Measurements from ENCODE around the gene EIF4B. TPM values are rescaled to one million over a fixed set of nuclear protein-coding genes. Genes with fewer than 3 reads are reported as not detected.

The EIF4B gene
- total and polyA plus RNA-seq, 2 of the 13 experiments (the other 11 are each of a cell fraction or from before 2014, with no cell fraction given) = 416 to 548 TPM

DNA sequence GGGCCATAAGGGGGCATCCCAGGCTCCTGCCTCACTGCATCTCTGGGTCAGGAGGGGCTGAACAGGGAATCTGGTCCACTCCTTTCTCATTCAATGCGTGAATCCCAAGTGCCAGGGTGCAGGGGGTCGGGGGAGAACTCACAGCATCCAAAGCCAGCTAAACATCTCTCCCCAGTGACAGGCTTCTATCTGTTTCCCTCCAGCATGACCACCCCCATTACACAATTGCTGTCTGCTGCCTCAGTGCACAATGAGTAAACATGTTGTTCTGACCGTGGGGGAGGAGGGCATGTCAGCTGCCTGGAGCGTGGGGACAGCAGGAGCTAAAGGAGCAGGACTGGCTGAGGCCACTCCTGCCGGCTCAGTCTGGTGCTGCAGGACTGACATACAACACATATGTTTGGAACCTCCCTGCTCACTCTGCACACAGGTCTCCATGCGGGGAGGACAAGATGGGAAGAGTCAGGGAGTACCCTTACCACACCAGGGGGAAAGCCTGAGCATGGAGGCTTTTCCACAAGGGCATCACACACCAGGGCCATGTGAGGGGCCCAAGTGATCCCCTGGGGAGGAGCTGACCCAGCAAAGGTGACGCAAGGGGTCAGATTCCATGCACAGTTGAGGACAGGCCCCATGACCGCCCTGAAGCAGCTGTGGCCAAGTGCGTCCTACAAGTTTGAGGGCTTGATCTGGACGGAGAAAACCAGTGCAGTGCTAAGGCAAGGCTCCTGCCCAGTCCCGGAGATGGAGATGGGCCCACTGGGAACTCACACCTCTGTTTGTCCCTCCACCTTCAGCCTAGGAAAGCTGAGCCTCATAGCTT, 45.0 kb downstream of the EIF4B start (continued):
- 0 out of 2 replicates have a peak, but pooled peaks have one; percentile 17 for TF ChIP-seq EEA1 (CRISPR knock-in tag; IDR thresholded peaks at IDR 0.05; ENCODE audit: borderline replicate concordance)
- TF ChIP-seq ZNF329 (CRISPR knock-in tag; IDR thresholded peaks at IDR 0.05; ENCODE audit: low read depth) = no peak
- TF ChIP-seq, protein P1, sequence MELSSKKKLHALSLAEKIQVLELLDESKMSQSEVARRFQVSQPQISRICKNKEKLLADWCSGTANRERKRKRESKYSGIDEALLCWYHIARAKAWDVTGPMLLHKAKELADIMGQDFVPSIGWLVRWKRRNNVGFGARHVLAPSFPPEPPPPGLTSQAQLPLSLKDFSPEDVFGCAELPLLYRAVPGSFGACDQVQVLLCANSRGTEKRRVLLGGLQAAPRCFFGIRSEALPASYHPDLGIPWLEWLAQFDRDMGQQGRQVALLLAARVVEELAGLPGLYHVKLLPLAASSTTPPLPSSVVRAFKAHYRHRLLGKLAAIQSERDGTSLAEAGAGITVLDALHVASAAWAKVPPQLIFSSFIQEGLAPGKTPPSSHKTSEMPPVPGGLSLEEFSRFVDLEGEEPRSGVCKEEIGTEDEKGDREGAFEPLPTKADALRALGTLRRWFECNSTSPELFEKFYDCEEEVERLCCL (CRISPR knock-in tag; IDR thresholded peaks at IDR 0.05; ENCODE audit: borderline replicate concordance) = 0 out of 2 replicates have a peak, but pooled peaks have one; percentile 42
- TF ChIP-seq RXRB (CRISPR knock-in tag; IDR thresholded peaks at IDR 0.05; ENCODE audit: borderline replicate concordance) = peak; percentile 65
- TF ChIP-seq DNMT1 (CRISPR knock-in tag; IDR thresholded peaks at IDR 0.05) = no peak
- peak; percentile 18 for TF ChIP-seq YY1 (IDR thresholded peaks at IDR 0.05; ENCODE audit: insufficient read depth, insufficient replicate concordance, low read depth, low read length)
- 0 out of 2 replicates have a peak, but pooled peaks have one; percentile 64 for TF ChIP-seq ZNF225 (CRISPR knock-in tag; IDR thresholded peaks at IDR 0.05)
- TF ChIP-seq, protein P2, sequence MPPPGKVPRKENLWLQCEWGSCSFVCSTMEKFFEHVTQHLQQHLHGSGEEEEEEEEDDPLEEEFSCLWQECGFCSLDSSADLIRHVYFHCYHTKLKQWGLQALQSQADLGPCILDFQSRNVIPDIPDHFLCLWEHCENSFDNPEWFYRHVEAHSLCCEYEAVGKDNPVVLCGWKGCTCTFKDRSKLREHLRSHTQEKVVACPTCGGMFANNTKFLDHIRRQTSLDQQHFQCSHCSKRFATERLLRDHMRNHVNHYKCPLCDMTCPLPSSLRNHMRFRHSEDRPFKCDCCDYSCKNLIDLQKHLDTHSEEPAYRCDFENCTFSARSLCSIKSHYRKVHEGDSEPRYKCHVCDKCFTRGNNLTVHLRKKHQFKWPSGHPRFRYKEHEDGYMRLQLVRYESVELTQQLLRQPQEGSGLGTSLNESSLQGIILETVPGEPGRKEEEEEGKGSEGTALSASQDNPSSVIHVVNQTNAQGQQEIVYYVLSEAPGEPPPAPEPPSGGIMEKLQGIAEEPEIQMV (CRISPR knock-in tag; IDR thresholded peaks at IDR 0.05; ENCODE audit: low read depth) = no peak
- peak; percentile 75; the same call in 1 of the 2 replicates for TF ChIP-seq MYC (CRISPR knock-in tag; IDR thresholded peaks at IDR 0.05; ENCODE audit: borderline replicate concordance)
- 0 out of 2 replicates have a peak, but pooled peaks have one; percentile 21 for TF ChIP-seq HHEX (CRISPR knock-in tag; IDR thresholded peaks at IDR 0.05)
- TF ChIP-seq NFIC (IDR thresholded peaks at IDR 0.05; ENCODE audit: low read length) = no peak
- TF ChIP-seq MED8 (CRISPR knock-in tag; IDR thresholded peaks at IDR 0.05; ENCODE audit: insufficient replicate concordance) = no peak
- TF ChIP-seq, protein P3, sequence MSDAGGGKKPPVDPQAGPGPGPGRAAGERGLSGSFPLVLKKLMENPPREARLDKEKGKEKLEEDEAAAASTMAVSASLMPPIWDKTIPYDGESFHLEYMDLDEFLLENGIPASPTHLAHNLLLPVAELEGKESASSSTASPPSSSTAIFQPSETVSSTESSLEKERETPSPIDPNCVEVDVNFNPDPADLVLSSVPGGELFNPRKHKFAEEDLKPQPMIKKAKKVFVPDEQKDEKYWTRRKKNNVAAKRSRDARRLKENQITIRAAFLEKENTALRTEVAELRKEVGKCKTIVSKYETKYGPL (CRISPR knock-in tag; IDR thresholded peaks at IDR 0.05) = no peak
- no peak for TF ChIP-seq GPN1 (CRISPR knock-in tag; IDR thresholded peaks at IDR 0.05; ENCODE audit: borderline replicate concordance)
- TF ChIP-seq, protein P4, sequence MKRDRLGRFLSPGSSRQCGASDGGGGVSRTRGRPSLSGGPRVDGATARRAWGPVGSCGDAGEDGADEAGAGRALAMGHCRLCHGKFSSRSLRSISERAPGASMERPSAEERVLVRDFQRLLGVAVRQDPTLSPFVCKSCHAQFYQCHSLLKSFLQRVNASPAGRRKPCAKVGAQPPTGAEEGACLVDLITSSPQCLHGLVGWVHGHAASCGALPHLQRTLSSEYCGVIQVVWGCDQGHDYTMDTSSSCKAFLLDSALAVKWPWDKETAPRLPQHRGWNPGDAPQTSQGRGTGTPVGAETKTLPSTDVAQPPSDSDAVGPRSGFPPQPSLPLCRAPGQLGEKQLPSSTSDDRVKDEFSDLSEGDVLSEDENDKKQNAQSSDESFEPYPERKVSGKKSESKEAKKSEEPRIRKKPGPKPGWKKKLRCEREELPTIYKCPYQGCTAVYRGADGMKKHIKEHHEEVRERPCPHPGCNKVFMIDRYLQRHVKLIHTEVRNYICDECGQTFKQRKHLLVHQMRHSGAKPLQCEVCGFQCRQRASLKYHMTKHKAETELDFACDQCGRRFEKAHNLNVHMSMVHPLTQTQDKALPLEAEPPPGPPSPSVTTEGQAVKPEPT (CRISPR knock-in tag; IDR thresholded peaks at IDR 0.05; ENCODE audit: low read depth) = no peak
- TF ChIP-seq, protein P5, sequence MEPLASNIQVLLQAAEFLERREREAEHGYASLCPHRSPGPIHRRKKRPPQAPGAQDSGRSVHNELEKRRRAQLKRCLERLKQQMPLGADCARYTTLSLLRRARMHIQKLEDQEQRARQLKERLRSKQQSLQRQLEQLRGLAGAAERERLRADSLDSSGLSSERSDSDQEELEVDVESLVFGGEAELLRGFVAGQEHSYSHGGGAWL (CRISPR knock-in tag; IDR thresholded peaks at IDR 0.05) = no peak
- no peak for TF ChIP-seq ZNF232 (CRISPR knock-in tag; IDR thresholded peaks at IDR 0.05; ENCODE audit: borderline replicate concordance)
- no peak for TF ChIP-seq TMF1 (CRISPR knock-in tag; IDR thresholded peaks at IDR 0.05; ENCODE audit: low read depth)
- TF ChIP-seq TEAD3 (CRISPR knock-in tag; optimal IDR thresholded peaks at IDR 0.05; ENCODE audit: borderline replicate concordance) = peak; percentile 60
- no peak for TF ChIP-seq BRCA1 (CRISPR knock-in tag; IDR thresholded peaks at IDR 0.05)
- TF ChIP-seq, protein P6, sequence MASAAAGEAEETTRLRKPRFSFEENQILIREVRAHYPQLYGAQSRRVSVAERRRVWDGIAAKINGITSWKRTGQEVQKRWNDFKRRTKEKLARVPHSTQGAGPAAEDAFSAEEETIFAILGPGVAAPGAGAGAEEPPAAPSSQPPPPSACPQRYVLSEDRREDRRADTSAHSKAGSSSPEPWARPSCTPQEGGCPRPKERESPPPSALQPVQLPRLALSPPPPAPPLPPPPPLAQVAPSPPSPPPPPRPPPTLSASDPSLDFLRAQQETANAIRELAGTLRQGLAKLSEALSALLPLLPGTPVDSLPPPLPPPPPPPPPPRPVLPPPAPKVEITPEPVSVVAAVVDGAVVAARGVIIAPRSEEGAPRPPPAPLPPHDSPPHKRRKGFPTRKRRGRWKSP (CRISPR knock-in tag; IDR thresholded peaks at IDR 0.05) = no peak; the same call in 1 of the 2 replicates
- TF ChIP-seq ZFX (CRISPR knock-in tag; IDR thresholded peaks at IDR 0.05; ENCODE audit: low read depth) = peak; percentile 90
- TF ChIP-seq POLR2A (IDR thresholded peaks at IDR 0.05; ENCODE audit: insufficient read depth in 1 of 2, low read depth in 2 of 2, low read length in 2 of 2) = no peak; a peak in 2 of 4 replicates
